Ishikawa (cell line): ENCODE measurements around the gene MTERF1.

Source experiments
- CREB1 ChIP-seq: IDR thresholded peaks from 2 replicates; pipeline ENCODE4 v1.6.1; 2012; ENCODE audit warnings: low read depth
- EGR1 ChIP-seq: IDR thresholded peaks from 2 replicates; pipeline ENCODE4 v1.6.1; 2012
- EP300 ChIP-seq: IDR thresholded peaks from 2 replicates; pipeline ENCODE4 v1.6.1; 2012; ENCODE audit warnings: borderline replicate concordance
- NFIC ChIP-seq: IDR thresholded peaks from 2 replicates; pipeline ENCODE4 v1.6.1; 2012
- RAD21 ChIP-seq: IDR thresholded peaks from 2 replicates; pipeline ENCODE4 v1.6.1; 2012; ENCODE audit warnings: low read depth
- REST ChIP-seq: IDR thresholded peaks from 2 replicates; pipeline ENCODE4 v1.6.1; 2012; ENCODE audit warnings: low read depth, mild to moderate bottlenecking
- TAF1 ChIP-seq: IDR thresholded peaks from 2 replicates; pipeline ENCODE4 v1.6.1; 2012; ENCODE audit warnings: low read depth, mild to moderate bottlenecking
- YY1 ChIP-seq: IDR thresholded peaks from 2 replicates; pipeline ENCODE4 v1.6.1; 2012; ENCODE audit warnings: low read depth
- ZBTB7A ChIP-seq: IDR thresholded peaks from 2 replicates; pipeline ENCODE4 v1.6.1; 2012; ENCODE audit warnings: low read depth
- TF ChIP-seq, protein P1 (sequence below): IDR thresholded peaks from 2 replicates; pipeline ENCODE4 v1.6.1; 2012

- TF ChIP-seq EP300, result no peak
- TF ChIP-seq YY1, result no peak
- TF ChIP-seq CREB1, result no peak
- no peak for TF ChIP-seq REST
- no peak for TF ChIP-seq RAD21
- TF ChIP-seq ZBTB7A, result no peak
- TF ChIP-seq, protein P1, sequence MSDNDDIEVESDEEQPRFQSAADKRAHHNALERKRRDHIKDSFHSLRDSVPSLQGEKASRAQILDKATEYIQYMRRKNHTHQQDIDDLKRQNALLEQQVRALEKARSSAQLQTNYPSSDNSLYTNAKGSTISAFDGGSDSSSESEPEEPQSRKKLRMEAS, result no peak
- TF ChIP-seq EGR1, result no peak
- no peak for TF ChIP-seq TAF1
- no peak for TF ChIP-seq NFIC
Observed at GRCh38 chr7:91838439-91838838, 42.1 kb downstream of the MTERF1 start.
